Thyroid gland (tissue), 4 donors: ENCODE data around the gene CA6. TPM values are rescaled to one million over a fixed set of nuclear protein-coding genes. Genes with fewer than 3 reads are reported as not detected.
A peak's percentile ranks its signal among the peaks of the same experiment; 100 is the strongest.
"Not testable (repeated sequence)": the region's sequence is repeated elsewhere in the genome, so short reads cannot be mapped to it uniquely, and the experiment has no call there.

Source experiments
- DNase-seq, 2 donors: peaks; one replicate each; pipeline ENCODE4 v3.0.0-alpha.2; 2019
- H3K27ac ChIP-seq, 3 donors: fragments of 200-600 bp; sonication (generic); 1 replicate in 2 of 3; 2 replicates in 1 of 3; pipeline ENCODE4 v1.5.1; 2016 to 2019; ENCODE audit warnings: mild to moderate bottlenecking in 1 of 3, moderate library complexity in 1 of 3
- H3K27me3 ChIP-seq: fragments of 200-600 bp; sonication (generic); one replicate; pipeline ENCODE4 v1.5.1; 2019
- H3K36me3 ChIP-seq, 2 donors: fragments of 200-600 bp; sonication (generic); one replicate each; pipeline ENCODE4 v1.5.1; 2016 to 2019
- H3K4me1 ChIP-seq, 2 donors: fragments of 200-600 bp; sonication (generic); one replicate each; pipeline ENCODE4 v1.5.1; 2017 to 2019
- H3K4me3 ChIP-seq, 3 donors: fragments of 200-600 bp; sonication (generic); replicated peaks in 1 of 3; 1 replicate in 2 of 3; 2 replicates in 1 of 3; pipeline ENCODE4 v1.5.1; 2016; ENCODE audit warnings: mild to moderate bottlenecking in 1 of 3
- H3K9me3 ChIP-seq: fragments of 200-600 bp; sonication (generic); one replicate; pipeline ENCODE4 v1.5.1; 2017
- CTCF ChIP-seq, 6 experiments: fragments of 200-600 bp in 3 of 6; fragments of 450-650 bp in 3 of 6; sonication (generic) in 3 of 6; IDR thresholded peaks; one replicate each; pipeline ENCODE4 v1.5.1; 2016 to 2019; ENCODE audit warnings: antibody characterized with exemption in 6 of 6, mild to moderate bottlenecking in 2 of 6, inconsistent platforms in 1 of 6, moderate library complexity in 1 of 6
- POLR2A ChIP-seq, 2 donors: fragments of 450-650 bp; IDR thresholded peaks; one replicate each; pipeline ENCODE4 v1.6.1; 2017; ENCODE audit warnings: antibody characterized with exemption in 2 of 2, mild to moderate bottlenecking in 2 of 2, moderate library complexity in 1 of 2
- WGBS, 2 donors: methylation state at CpG; one replicate each; pipeline ENCODE4 v1.1.5; 2017; 5-methylcytosine and 5-hydroxymethylcytosine counted together
- intact Hi-C: fragments of 100-400 bp; cut with DNase I; formaldehyde crosslinking; loops from one replicate; pipeline ENCODE4 v1.15.1; 2023
- total RNA-seq, 4 donors: library from RNA; depleted of rRNA; stranded (reverse); fragments of >200 nt; gene quantifications; one replicate each; pipeline ENCODE4 v1.2.3, GENCODE V29; 2016

The CA6 gene
- total RNA-seq, 4 donors from 2014 or later = not detected

GRCh38 chr1:8987881-8988617, 42.4 kb downstream of the CA6 start:
- intact Hi-C loops = loop anchor here (5.0 kb wide), 2 partner anchors 66 to 126 kb away; no protein-coding TSS in a partner anchor
- Histone ChIP-seq H3K4me3 (no peak overlapping the region), H3K27me3 (no peaks in the 10 kb centered on the region), H3K4me1 (peaks cover 0 to 12% of the 10 kb centered on the region in 2 donors), H3K27ac (peak overlapping the region in 2 of 3 donors; percentile 24 to 27), H3K9me3 (no peaks in the 10 kb centered on the region), H3K36me3 (no peaks in the 10 kb centered on the region)
- 29 to 33% methylated on average over 8 to 9 of the region's 9 CpGs for WGBS, 2 donors
- TF ChIP-seq POLR2A (IDR thresholded peaks at IDR 0.05) = no peak
- peak; percentile 80 to 94 (median 86) for TF ChIP-seq CTCF (IDR thresholded peaks at IDR 0.05)
- DNase-seq = peak; percentile 54 to 63

- no peak for DNase-seq
- Histone ChIP-seq H3K4me1 (peaks cover 0 to 12% of the 10 kb centered on the region in 2 donors), H3K9me3 (no peaks in the 10 kb centered on the region), H3K27ac (no peak overlapping the region), H3K4me3 (no peak overlapping the region), H3K27me3 (no peaks in the 10 kb centered on the region), H3K36me3 (no peaks in the 10 kb centered on the region)
- intact Hi-C loops = loop anchor here (5.0 kb wide), 2 partner anchors 66 to 126 kb away; no protein-coding TSS in a partner anchor
- no peak for TF ChIP-seq CTCF (IDR thresholded peaks at IDR 0.05)
- TF ChIP-seq POLR2A (IDR thresholded peaks at IDR 0.05) = no peak
- 79 to 85% methylated on average over 5 to 13 of the region's 13 CpGs for WGBS, 2 donors
Measured at GRCh38 chr1:8988618-8988967, 42.9 kb downstream of the CA6 start.

GRCh38 chr1:8989061-8989460, 43.4 kb downstream of the CA6 start:
- no peaks in the 10 kb centered on the region for H3K36me3 ChIP-seq
- DNase-seq = no peak
- H3K4me3 ChIP-seq = no peak overlapping the region
- H3K27ac ChIP-seq = no peak overlapping the region
- H3K27me3 ChIP-seq = no peaks in the 10 kb centered on the region
- peaks cover 0 to 12% of the 10 kb centered on the region in 2 donors for H3K4me1 ChIP-seq
- no peaks in the 10 kb centered on the region for H3K9me3 ChIP-seq
- intact Hi-C loops = loop anchor here (5.0 kb wide), 2 partner anchors 67 to 127 kb away; no protein-coding TSS in a partner anchor
- 94 to 97% methylated on average over 7 to 10 of the region's 11 CpGs for WGBS, 2 donors
- TF ChIP-seq POLR2A (IDR thresholded peaks at IDR 0.05) = no peak
- TF ChIP-seq CTCF (IDR thresholded peaks at IDR 0.05) = no peak

- WGBS, 2 donors = 83 to 84% methylated on average over 4 of the region's 4 CpGs
- no peak for DNase-seq
- TF ChIP-seq CTCF (IDR thresholded peaks at IDR 0.05) (no peak), POLR2A (IDR thresholded peaks at IDR 0.05) (no peak)
- H3K4me1 ChIP-seq = peaks cover 0 to 12% of the 10 kb centered on the region in 2 donors
- intact Hi-C loops = loop anchor here (5.0 kb wide), 2 partner anchors 68 to 128 kb away; no protein-coding TSS in a partner anchor
- H3K36me3 ChIP-seq = no peaks in the 10 kb centered on the region
- H3K9me3 ChIP-seq = no peaks in the 10 kb centered on the region
- H3K4me3 ChIP-seq = no peak overlapping the region
- no peak overlapping the region for H3K27ac ChIP-seq
- no peaks in the 10 kb centered on the region for H3K27me3 ChIP-seq
Measured at GRCh38 chr1:8989821-8990220, 44.2 kb downstream of the CA6 start.

GRCh38 chr1:8992936-8993687, 47.4 kb downstream of the CA6 start:
- no peak overlapping the region for H3K27ac ChIP-seq
- intact Hi-C loops = no loop called here
- no peak for TF ChIP-seq CTCF (IDR thresholded peaks at IDR 0.05)
- no peak for TF ChIP-seq POLR2A (IDR thresholded peaks at IDR 0.05)
- H3K4me1 ChIP-seq = no peaks in the 10 kb centered on the region
- no peak for DNase-seq
- whole genome bisulfite sequencing, 2 donors = 90 to 95% methylated on average over 8 of the region's 8 CpGs
- H3K36me3 ChIP-seq = no peaks in the 10 kb centered on the region
- H3K9me3 ChIP-seq = no peaks in the 10 kb centered on the region
- no peaks in the 10 kb centered on the region for H3K27me3 ChIP-seq
- H3K4me3 ChIP-seq = no peak overlapping the region

GRCh38 chr1:8993962-8994675, 48.5 kb downstream of the CA6 start:
- H3K4me3 ChIP-seq, H3K36me3 ChIP-seq, DNase-seq, H3K27me3 ChIP-seq, H3K4me1 ChIP-seq, H3K9me3 ChIP-seq, intact Hi-C loops, H3K27ac ChIP-seq: not testable (repeated sequence)
- WGBS, 2 donors = 92 to 93% methylated on average over 7 to 12 of the region's 13 CpGs
